PC-3 (cell line): ENCODE results near the gene SERPINE1.

Experiments used
- EZH2 ChIP-seq: fragments of 300-600 bp; sonication (generic); IDR thresholded peaks from one replicate; pipeline ENCODE4 v1.6.1; 2017; ENCODE audit warnings: antibody characterized with exemption, mild to moderate bottlenecking, low read length; ENCODE audit not compliant: unreplicated experiment
- TF ChIP-seq, protein P1 (sequence below): fragments of 300-600 bp; sonication (generic); conservative IDR thresholded peaks from 2 replicates; pipeline ENCODE4 v1.5.1; 2017; ENCODE audit warnings: antibody characterized with exemption, low read depth, mild to moderate bottlenecking, low read length

- TF ChIP-seq, protein P1, sequence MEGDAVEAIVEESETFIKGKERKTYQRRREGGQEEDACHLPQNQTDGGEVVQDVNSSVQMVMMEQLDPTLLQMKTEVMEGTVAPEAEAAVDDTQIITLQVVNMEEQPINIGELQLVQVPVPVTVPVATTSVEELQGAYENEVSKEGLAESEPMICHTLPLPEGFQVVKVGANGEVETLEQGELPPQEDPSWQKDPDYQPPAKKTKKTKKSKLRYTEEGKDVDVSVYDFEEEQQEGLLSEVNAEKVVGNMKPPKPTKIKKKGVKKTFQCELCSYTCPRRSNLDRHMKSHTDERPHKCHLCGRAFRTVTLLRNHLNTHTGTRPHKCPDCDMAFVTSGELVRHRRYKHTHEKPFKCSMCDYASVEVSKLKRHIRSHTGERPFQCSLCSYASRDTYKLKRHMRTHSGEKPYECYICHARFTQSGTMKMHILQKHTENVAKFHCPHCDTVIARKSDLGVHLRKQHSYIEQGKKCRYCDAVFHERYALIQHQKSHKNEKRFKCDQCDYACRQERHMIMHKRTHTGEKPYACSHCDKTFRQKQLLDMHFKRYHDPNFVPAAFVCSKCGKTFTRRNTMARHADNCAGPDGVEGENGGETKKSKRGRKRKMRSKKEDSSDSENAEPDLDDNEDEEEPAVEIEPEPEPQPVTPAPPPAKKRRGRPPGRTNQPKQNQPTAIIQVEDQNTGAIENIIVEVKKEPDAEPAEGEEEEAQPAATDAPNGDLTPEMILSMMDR: no peak
- no peak for TF ChIP-seq EZH2
These were observed 60.0 kb downstream of the SERPINE1 start for GRCh38 chr7:101186844-101187428.
